ENCODE measurements around the gene CD177. TPM values are rescaled to one million over a fixed set of nuclear protein-coding genes. Genes with fewer than 3 reads are reported as not detected.
"Not testable (repeated sequence)": the region's sequence is repeated elsewhere in the genome, so short reads cannot be mapped to it uniquely, and the experiment has no call there.

The CD177 gene
- polyA plus RNA-seq, 1 experiment, result 1.7 TPM

- CTCF ChIA-PET, result no interaction called here
- DNase-seq (ENCODE audit: low read depth), result no peak
- Histone ChIP-seq H3K4me3 (ENCODE audit: low read depth, low read length) (no peak overlapping the region), H3K36me3 (ENCODE audit: control insufficient read depth, insufficient read depth, low read length) (no peaks in the 10 kb centered on the region), H3K27me3 (ENCODE audit: control insufficient read depth, insufficient read depth, low read length) (peaks cover 14% of the 10 kb centered on the region)
- POLR2A ChIA-PET, result no interaction called here
- no peak for TF ChIP-seq CTCF (IDR thresholded peaks at IDR 0.05; ENCODE audit: insufficient read depth, low read depth, low read length)
These were observed 1.3 kb upstream of the CD177 start for GRCh38 chr19:43351998-43352746.

GRCh38 chr19:43354305-43354627 lies 780 bp downstream of the CD177 start:
- POLR2A ChIA-PET, result no interaction called here
- DNase-seq (ENCODE audit: low read depth), result no peak
- Histone ChIP-seq H3K36me3 (ENCODE audit: control insufficient read depth, insufficient read depth, low read length) (no peaks in the 10 kb centered on the region), H3K4me3 (ENCODE audit: low read depth, low read length) (no peak overlapping the region), H3K27me3 (ENCODE audit: control insufficient read depth, insufficient read depth, low read length) (peaks cover 14% of the 10 kb centered on the region)
- CTCF ChIA-PET, result no interaction called here
- no peak for TF ChIP-seq CTCF (IDR thresholded peaks at IDR 0.05; ENCODE audit: insufficient read depth, low read depth, low read length)

GRCh38 chr19:43356749-43357148 lies 3.3 kb downstream of the CD177 start:
- peaks cover 14% of the 10 kb centered on the region for H3K27me3 ChIP-seq (ENCODE audit: control insufficient read depth, insufficient read depth, low read length)
- DNase-seq (ENCODE audit: low read depth); H3K4me3 ChIP-seq (ENCODE audit: low read depth, low read length); CTCF ChIA-PET; POLR2A ChIA-PET; H3K36me3 ChIP-seq (ENCODE audit: control insufficient read depth, insufficient read depth, low read length): not testable (repeated sequence)

GRCh38 chr19:43362179-43362578 lies 8.7 kb downstream of the CD177 start:
- Histone ChIP-seq H3K27me3 (ENCODE audit: control insufficient read depth, insufficient read depth, low read length) (peaks cover 2% of the 10 kb centered on the region; the same call in 1 of the 2 replicates), H3K4me3 (ENCODE audit: low read depth, low read length) (no peak overlapping the region), H3K36me3 (ENCODE audit: control insufficient read depth, insufficient read depth, low read length) (no peaks in the 10 kb centered on the region)
- POLR2A ChIA-PET, result no interaction called here
- no peak for DNase-seq (ENCODE audit: low read depth)
- CTCF ChIA-PET, result no interaction called here
- no peak for TF ChIP-seq CTCF (IDR thresholded peaks at IDR 0.05; ENCODE audit: insufficient read depth, low read depth, low read length)

- POLR2A ChIA-PET, result no interaction called here
- DNase-seq (ENCODE audit: low read depth), result no peak
- Histone ChIP-seq H3K4me3 (ENCODE audit: low read depth, low read length) (no peak overlapping the region), H3K36me3 (ENCODE audit: control insufficient read depth, insufficient read depth, low read length) (no peaks in the 10 kb centered on the region), H3K27me3 (ENCODE audit: control insufficient read depth, insufficient read depth, low read length) (peaks cover 4% of the 10 kb centered on the region; the same call in 1 of the 2 replicates)
- no peak for TF ChIP-seq CTCF (IDR thresholded peaks at IDR 0.05; ENCODE audit: insufficient read depth, low read depth, low read length)
- CTCF ChIA-PET, result no interaction called here
These were observed 9.3 kb downstream of the CD177 start for GRCh38 chr19:43362745-43363144.

- H3K36me3 ChIP-seq (ENCODE audit: control insufficient read depth, insufficient read depth, low read length); H3K27me3 ChIP-seq (ENCODE audit: control insufficient read depth, insufficient read depth, low read length); POLR2A ChIA-PET; H3K4me3 ChIP-seq (ENCODE audit: low read depth, low read length); DNase-seq (ENCODE audit: low read depth); CTCF ChIA-PET: not testable (repeated sequence)
These were observed 12.2 kb downstream of the CD177 start for GRCh38 chr19:43365677-43366076.
